Measurements from ENCODE around the gene GLT6D1.
"Not testable (repeated sequence)": the region's sequence is repeated elsewhere in the genome, so short reads cannot be mapped to it uniquely, and the experiment has no call there.

GLT6D1 gene

GRCh38 chr9:135669616-135670285 lies 30.4 kb upstream of the GLT6D1 start:
- TF ChIP-seq, protein P1, sequence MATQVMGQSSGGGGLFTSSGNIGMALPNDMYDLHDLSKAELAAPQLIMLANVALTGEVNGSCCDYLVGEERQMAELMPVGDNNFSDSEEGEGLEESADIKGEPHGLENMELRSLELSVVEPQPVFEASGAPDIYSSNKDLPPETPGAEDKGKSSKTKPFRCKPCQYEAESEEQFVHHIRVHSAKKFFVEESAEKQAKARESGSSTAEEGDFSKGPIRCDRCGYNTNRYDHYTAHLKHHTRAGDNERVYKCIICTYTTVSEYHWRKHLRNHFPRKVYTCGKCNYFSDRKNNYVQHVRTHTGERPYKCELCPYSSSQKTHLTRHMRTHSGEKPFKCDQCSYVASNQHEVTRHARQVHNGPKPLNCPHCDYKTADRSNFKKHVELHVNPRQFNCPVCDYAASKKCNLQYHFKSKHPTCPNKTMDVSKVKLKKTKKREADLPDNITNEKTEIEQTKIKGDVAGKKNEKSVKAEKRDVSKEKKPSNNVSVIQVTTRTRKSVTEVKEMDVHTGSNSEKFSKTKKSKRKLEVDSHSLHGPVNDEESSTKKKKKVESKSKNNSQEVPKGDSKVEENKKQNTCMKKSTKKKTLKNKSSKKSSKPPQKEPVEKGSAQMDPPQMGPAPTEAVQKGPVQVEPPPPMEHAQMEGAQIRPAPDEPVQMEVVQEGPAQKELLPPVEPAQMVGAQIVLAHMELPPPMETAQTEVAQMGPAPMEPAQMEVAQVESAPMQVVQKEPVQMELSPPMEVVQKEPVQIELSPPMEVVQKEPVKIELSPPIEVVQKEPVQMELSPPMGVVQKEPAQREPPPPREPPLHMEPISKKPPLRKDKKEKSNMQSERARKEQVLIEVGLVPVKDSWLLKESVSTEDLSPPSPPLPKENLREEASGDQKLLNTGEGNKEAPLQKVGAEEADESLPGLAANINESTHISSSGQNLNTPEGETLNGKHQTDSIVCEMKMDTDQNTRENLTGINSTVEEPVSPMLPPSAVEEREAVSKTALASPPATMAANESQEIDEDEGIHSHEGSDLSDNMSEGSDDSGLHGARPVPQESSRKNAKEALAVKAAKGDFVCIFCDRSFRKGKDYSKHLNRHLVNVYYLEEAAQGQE (IDR thresholded peaks at IDR 0.05; ENCODE audit: insufficient replicate concordance, low read depth) = no peak
- TF ChIP-seq GABPA (IDR thresholded peaks at IDR 0.05; ENCODE audit: low read depth) = no peak
- no peak for TF ChIP-seq SPI1 (IDR thresholded peaks at IDR 0.05; ENCODE audit: borderline replicate concordance, low read depth)
- TF ChIP-seq, protein P2, sequence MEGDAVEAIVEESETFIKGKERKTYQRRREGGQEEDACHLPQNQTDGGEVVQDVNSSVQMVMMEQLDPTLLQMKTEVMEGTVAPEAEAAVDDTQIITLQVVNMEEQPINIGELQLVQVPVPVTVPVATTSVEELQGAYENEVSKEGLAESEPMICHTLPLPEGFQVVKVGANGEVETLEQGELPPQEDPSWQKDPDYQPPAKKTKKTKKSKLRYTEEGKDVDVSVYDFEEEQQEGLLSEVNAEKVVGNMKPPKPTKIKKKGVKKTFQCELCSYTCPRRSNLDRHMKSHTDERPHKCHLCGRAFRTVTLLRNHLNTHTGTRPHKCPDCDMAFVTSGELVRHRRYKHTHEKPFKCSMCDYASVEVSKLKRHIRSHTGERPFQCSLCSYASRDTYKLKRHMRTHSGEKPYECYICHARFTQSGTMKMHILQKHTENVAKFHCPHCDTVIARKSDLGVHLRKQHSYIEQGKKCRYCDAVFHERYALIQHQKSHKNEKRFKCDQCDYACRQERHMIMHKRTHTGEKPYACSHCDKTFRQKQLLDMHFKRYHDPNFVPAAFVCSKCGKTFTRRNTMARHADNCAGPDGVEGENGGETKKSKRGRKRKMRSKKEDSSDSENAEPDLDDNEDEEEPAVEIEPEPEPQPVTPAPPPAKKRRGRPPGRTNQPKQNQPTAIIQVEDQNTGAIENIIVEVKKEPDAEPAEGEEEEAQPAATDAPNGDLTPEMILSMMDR (IDR thresholded peaks at IDR 0.05; ENCODE audit: insufficient read depth, low read length) = no peak
- no peak for TF ChIP-seq POLR2AphosphoS5 (IDR thresholded peaks at IDR 0.05; ENCODE audit: low read depth)

DNA sequence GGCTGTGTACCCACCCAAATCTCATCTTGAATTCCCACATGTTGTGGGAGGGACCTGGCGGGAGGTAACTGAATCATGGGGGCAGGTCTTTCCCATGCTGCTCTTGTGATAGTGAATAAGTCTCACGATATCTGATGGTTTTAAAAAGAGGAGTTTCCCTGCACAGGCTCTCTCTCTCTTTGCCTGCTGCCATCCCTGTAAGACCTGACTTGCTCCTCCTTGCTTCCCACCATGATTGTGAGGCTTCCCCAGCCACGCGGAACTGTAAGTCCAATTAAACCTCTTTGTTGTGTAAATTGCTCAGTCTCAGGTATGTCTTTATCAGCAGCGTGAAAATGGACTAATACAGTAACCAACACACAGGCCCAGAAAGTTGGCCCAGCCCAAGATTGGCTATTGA lies 29.7 kb upstream of the GLT6D1 start:
- H3K27me3 ChIP-seq (ENCODE audit: insufficient read depth, poor library complexity, severe bottlenecking); H3K4me3 ChIP-seq (replicated peaks; ENCODE audit: insufficient read depth, low read length); H3K27ac ChIP-seq (replicated peaks); DNase-seq (ENCODE audit: low read depth in 1 of 2, low spot score in 1 of 2): not testable (repeated sequence)

More at GRCh38 chr9:135669616-135670285, 30.4 kb upstream of the GLT6D1 start:
- Histone ChIP-seq H3K27ac (replicated peaks) (no peak overlapping the region), H3K27me3 (ENCODE audit: insufficient read depth, poor library complexity, severe bottlenecking) (peaks cover 2% of the 10 kb centered on the region), H3K4me3 (replicated peaks; ENCODE audit: insufficient read depth, low read length) (no peak overlapping the region)
- DNase-seq (ENCODE audit: low read depth in 1 of 2, low spot score in 1 of 2) = no peak

- no peak overlapping the region for H3K27ac ChIP-seq (replicated peaks)
- TF ChIP-seq POLR2AphosphoS5 (IDR thresholded peaks at IDR 0.05; ENCODE audit: low read depth) (no peak), GABPA (IDR thresholded peaks at IDR 0.05; ENCODE audit: low read depth) (no peak), SPI1 (IDR thresholded peaks at IDR 0.05; ENCODE audit: borderline replicate concordance, low read depth) (no peak)
- TF ChIP-seq, protein P2 (IDR thresholded peaks at IDR 0.05; ENCODE audit: insufficient read depth, low read length) = no peak
- TF ChIP-seq, protein P1 (IDR thresholded peaks at IDR 0.05; ENCODE audit: insufficient replicate concordance, low read depth) = no peak
Measured at GRCh38 chr9:135667463-135668001, 28.2 kb upstream of the GLT6D1 start.

DNA sequence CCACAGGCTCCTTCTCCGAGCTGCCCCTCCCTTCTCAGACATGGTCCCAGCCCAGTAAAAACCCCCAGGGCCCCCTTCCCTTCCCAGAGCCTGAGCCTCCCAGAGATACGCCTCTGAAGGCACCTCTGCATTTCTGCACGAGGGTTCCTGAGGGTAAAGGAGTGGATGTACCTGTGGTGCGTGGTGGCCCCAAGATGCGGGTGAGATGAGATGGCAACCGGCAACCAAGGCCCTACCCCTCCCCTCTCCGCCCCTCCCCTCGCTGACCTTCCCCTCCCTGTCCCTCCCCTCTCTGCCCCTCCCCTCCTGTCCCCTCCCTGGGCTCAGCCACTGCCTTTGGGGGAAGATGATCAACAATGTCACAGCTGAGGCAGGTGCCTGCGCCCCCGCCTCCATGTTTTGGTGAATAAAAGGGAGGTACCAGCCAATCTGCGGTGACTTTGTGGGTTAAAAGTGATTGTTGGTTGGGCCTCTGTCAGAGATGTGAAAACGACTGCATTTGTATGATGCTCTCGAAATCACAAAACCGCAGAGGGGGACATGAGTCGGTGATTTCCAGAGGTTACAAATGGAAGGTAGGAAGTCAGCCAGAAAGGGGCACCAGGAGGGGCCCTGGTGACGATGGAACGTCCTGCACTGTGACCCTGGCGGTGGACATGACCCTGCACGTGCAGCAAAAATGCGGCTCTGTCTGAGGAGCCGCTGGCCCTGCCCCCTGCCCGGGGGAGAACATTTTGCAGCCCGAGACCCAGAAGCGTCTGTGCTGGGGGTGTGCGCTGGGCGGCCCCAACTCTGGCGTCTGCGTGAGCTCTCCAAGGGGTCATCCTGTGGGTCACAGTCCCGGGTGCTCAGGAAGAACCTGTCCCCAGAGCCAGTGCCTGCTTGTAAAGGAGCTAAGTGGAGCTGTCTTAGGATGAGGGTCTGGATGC lies 27.5 kb upstream of the GLT6D1 start:
- TF ChIP-seq POLR2AphosphoS5 (IDR thresholded peaks at IDR 0.05; ENCODE audit: low read depth) = no peak
- TF ChIP-seq GABPA (IDR thresholded peaks at IDR 0.05; ENCODE audit: low read depth) = no peak
- TF ChIP-seq, protein P2 (IDR thresholded peaks at IDR 0.05; ENCODE audit: insufficient read depth, low read length) = no peak
- no peak for TF ChIP-seq SPI1 (IDR thresholded peaks at IDR 0.05; ENCODE audit: borderline replicate concordance, low read depth)
- TF ChIP-seq, protein P1 (IDR thresholded peaks at IDR 0.05; ENCODE audit: insufficient replicate concordance, low read depth) = no peak
- H3K4me3 ChIP-seq (replicated peaks; ENCODE audit: insufficient read depth, low read length) = no peak overlapping the region
- no peak overlapping the region for H3K27ac ChIP-seq (replicated peaks)
- H3K27me3 ChIP-seq (ENCODE audit: insufficient read depth, poor library complexity, severe bottlenecking) = peaks cover 2% of the 10 kb centered on the region
- no peak for DNase-seq (ENCODE audit: low read depth in 1 of 2, low spot score in 1 of 2)

More at GRCh38 chr9:135667463-135668001, 28.2 kb upstream of the GLT6D1 start:
- no peak for DNase-seq (ENCODE audit: low read depth in 1 of 2, low spot score in 1 of 2)
- Histone ChIP-seq H3K4me3 (replicated peaks; ENCODE audit: insufficient read depth, low read length) (no peak overlapping the region), H3K27me3 (ENCODE audit: insufficient read depth, poor library complexity, severe bottlenecking) (peaks cover 2% of the 10 kb centered on the region)
